Measurements from ENCODE around the gene IFFO2. TPM values are rescaled to one million over a fixed set of nuclear protein-coding genes. Genes with fewer than 3 reads are reported as not detected.

The IFFO2 gene
- total RNA-seq, 1 donor from 2014 or later = 39.6 TPM

GRCh38 chr1:18927654-18928272 lies 28.7 kb downstream of the IFFO2 start:
- peak; percentile 79 for DNase-seq (ENCODE audit: low read depth)
- Histone ChIP-seq H3K9ac (ENCODE audit: low read length) (peak overlapping the region; percentile 77), H3K9me3 (ENCODE audit: insufficient read depth, low read depth, low read length) (no peaks in the 10 kb centered on the region), H3K27me3 (ENCODE audit: insufficient read depth, low read length) (no peaks in the 10 kb centered on the region), H3K4me2 (ENCODE audit: low read length) (peak overlapping the region; percentile 79), H3K4me1 (ENCODE audit: insufficient read depth, low read length) (peaks cover 72% of the 10 kb centered on the region), H3K36me3 (ENCODE audit: insufficient read depth, low read length) (no peaks in the 10 kb centered on the region), H3K4me3 (ENCODE audit: insufficient read depth, low read depth, low read length) (no peak overlapping the region), H3K27ac (ENCODE audit: low read depth, low read length) (peak overlapping the region; percentile 93), H3K79me2 (ENCODE audit: insufficient read depth, low read length) (peaks cover 98% of the 10 kb centered on the region), H4K20me1 (ENCODE audit: insufficient read depth, low read length) (peaks cover 69% of the 10 kb centered on the region), H2AFZ (ENCODE audit: low read depth, low read length) (no peak overlapping the region)
- H3K4me1 Mint-ChIP-seq (ENCODE audit: low read depth, unreplicated experiment) = peaks cover 46% of the 10 kb centered on the region
- no peak for FAIRE-seq
- H3K27ac Mint-ChIP-seq (ENCODE audit: unreplicated experiment) = peak overlapping the region; percentile 66
- peaks cover 7% of the 10 kb centered on the region for H3K9me3 Mint-ChIP-seq (ENCODE audit: unreplicated experiment)
- peaks cover 5% of the 10 kb centered on the region for H3K36me3 Mint-ChIP-seq (ENCODE audit: low read depth, unreplicated experiment)
- H3K27me3 Mint-ChIP-seq (ENCODE audit: low read depth, unreplicated experiment) = no peaks in the 10 kb centered on the region
- H3K4me3 Mint-ChIP-seq (ENCODE audit: unreplicated experiment) = peak overlapping the region; percentile 60
- no peak for TF ChIP-seq EZH2 (IDR thresholded peaks at IDR 0.05; ENCODE audit: insufficient read depth, low read length)
- no peak for TF ChIP-seq CTCF (IDR thresholded peaks at IDR 0.05; ENCODE audit: insufficient read depth, low read depth, low read length)

GRCh38 chr1:18927082-18927653 lies 29.3 kb downstream of the IFFO2 start:
- H3K4me2 ChIP-seq (ENCODE audit: low read length) = peak overlapping the region; percentile 79

More at GRCh38 chr1:18927082-18927653, 29.3 kb downstream of the IFFO2 start:
- FAIRE-seq (no peak), DNase-seq (ENCODE audit: low read depth) (no peak)
- Histone ChIP-seq H4K20me1 (ENCODE audit: insufficient read depth, low read length) (peaks cover 69% of the 10 kb centered on the region), H3K27me3 (ENCODE audit: insufficient read depth, low read length) (no peaks in the 10 kb centered on the region), H2AFZ (ENCODE audit: low read depth, low read length) (peak overlapping the region; percentile 0), H3K36me3 (ENCODE audit: insufficient read depth, low read length) (no peaks in the 10 kb centered on the region), H3K4me1 (ENCODE audit: insufficient read depth, low read length) (peaks cover 72% of the 10 kb centered on the region), H3K27ac (ENCODE audit: low read depth, low read length) (peak overlapping the region; percentile 93), H3K9ac (ENCODE audit: low read length) (peak overlapping the region; percentile 77), H3K9me3 (ENCODE audit: insufficient read depth, low read depth, low read length) (no peaks in the 10 kb centered on the region), H3K79me2 (ENCODE audit: insufficient read depth, low read length) (peaks cover 98% of the 10 kb centered on the region), H3K4me3 (ENCODE audit: insufficient read depth, low read depth, low read length) (no peak overlapping the region)
- Mint-ChIP-seq H3K4me1 (ENCODE audit: low read depth, unreplicated experiment) (peaks cover 48% of the 10 kb centered on the region), H3K9me3 (ENCODE audit: unreplicated experiment) (peaks cover 7% of the 10 kb centered on the region), H3K36me3 (ENCODE audit: low read depth, unreplicated experiment) (peaks cover 2% of the 10 kb centered on the region), H3K4me3 (ENCODE audit: unreplicated experiment) (no peak overlapping the region), H3K27me3 (ENCODE audit: low read depth, unreplicated experiment) (no peaks in the 10 kb centered on the region), H3K27ac (ENCODE audit: unreplicated experiment) (peak overlapping the region; percentile 84)
- TF ChIP-seq EZH2 (IDR thresholded peaks at IDR 0.05; ENCODE audit: insufficient read depth, low read length) (no peak), CTCF (IDR thresholded peaks at IDR 0.05; ENCODE audit: insufficient read depth, low read depth, low read length) (no peak)

All from astrocyte (in vitro differentiated cells and primary cell).